ENCODE measurements around the gene GPT2.
"Not testable (repeated sequence)": the region's sequence is repeated elsewhere in the genome, so short reads cannot be mapped to it uniquely, and the experiment has no call there.

Gene GPT2

DNA sequence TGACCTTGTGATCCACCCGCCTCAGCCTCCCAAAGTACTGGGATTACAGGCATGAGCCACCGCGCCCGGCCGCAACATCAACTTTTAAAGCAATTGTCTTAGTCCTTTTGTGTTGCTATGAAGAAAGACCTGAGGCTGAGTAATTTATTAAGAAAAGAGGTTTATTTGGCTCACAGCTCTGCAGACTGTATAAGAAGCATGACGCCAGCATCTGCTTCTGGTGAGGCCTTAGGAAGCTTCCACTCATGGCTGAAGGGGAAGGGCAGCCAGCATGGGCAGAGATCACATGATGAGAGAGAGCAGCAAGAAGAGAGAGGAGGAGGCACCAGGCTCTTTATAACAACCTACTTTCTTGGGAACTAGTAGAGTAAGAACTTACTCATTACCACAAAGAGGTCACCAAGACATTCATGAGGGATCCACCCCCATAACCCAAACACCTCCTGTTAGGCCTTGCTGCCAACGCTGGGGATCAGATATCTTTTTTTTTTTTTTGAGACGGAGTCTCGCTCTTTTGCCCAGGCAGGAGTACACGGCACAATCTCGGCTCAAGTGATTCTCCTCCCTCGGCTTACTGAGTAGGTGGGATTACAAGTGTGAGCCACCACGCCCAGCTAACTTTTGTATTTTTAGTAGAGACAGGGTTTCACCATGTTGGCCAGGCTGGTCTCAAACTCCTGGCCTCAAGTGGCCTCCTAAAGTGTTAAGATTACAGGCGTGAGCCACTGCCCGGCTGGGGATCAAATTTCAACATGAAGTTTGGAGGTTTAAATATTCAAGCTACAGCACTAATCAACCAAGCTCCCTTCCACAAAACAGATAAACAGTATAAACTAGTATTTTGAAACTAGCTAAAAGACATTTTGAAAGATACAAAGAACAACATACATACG is 21.4 kb upstream of the GPT2 start:
- DNase-seq: no peak

DNA sequence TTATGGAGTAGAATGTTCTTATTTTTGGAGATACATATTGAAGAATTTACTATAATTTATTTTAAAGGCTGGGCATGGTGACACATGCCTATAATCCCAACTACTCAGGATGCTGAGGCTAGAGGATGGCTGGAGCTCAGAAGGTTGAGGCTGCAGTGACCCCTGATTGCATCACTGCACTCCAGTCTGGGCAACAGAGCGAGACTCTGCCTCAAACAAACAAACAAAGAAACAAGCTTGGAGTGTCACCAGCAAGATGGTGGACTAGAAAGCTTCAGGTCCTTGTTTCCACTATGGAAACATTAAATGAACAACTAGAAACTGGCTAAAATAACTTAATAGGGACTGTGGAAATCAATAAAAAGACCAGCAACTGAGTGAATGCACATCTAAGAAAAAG is 17.9 kb upstream of the GPT2 start:
- DNase-seq: no peak

DNA sequence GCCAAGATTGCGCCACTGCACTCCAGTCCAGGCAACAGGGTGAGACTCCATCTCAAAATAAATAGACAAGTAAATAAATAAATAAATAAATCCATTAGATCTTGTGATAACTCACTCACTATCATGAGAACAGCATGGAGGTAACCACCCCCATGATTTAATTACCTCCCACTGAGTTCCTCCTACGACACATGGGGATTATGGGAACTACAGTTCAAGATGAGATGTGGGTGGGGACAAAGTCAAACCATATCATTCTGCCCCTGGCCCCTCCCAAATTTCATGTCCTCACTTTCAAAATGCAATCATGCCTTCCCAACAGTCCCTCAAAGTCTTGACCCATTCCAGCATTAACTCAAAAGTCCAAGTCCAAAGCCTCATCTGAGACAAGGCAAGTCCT is 16.7 kb upstream of the GPT2 start:
- DNase-seq: not testable (repeated sequence)

DNA sequence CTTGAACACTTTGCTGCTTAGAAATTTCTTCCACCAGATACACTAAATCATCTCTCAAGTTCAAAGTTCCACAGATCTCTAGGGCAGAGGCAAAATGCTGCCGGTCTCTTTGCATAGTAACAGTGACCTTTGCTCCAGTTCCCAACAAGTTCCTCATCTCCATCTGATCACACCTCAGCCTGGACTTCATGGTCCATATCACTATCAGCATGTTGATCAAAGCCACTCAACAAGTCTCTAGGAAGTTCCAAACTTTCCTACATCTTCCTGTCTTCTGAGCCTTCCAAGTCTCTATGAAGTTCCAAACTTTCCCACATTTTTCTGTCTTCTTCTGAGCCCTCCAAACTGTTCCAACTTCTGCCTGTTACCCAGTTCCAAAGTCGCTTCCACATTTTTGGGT is 15.3 kb upstream of the GPT2 start:
- not testable (repeated sequence) for DNase-seq

DNA sequence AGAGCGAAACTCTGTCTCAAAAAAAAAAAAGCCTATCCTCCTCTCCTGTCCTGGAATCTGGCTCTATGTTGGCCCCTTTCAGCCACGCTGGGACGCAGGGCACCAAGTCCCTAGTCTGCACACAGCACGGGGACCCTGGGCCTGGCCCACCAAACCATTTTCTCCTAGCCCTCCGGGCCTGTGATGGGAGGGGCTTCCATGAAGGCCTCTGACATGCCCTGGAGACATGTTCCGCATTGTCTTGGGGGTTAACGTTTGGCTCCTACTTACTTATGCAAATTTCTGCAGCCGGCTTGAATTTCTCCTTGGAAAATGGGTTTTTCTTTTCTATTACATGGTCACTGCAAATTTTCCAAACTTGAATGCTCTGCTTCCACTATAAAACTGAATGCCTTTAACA is 12.6 kb upstream of the GPT2 start:
- no peak for DNase-seq

DNA sequence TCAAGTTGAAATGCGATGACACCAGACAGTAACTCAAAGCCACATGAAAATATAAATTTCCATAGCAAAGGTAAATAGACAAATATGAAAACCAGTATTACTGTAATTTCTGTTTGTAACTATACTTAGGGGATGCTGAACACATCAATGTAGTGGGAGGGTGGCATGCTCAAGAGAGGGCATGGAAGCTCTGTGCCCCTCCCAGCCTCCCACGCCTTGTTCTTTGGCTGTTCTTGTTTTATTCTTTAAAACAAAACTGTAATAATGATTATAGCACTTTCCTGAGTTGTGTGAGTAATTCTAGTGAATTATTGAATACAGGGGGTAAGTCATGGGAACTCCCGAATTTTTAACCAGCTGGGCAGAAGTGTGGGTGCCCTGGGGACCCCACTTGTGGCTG is 11.0 kb upstream of the GPT2 start:
- no peak for DNase-seq

DNA sequence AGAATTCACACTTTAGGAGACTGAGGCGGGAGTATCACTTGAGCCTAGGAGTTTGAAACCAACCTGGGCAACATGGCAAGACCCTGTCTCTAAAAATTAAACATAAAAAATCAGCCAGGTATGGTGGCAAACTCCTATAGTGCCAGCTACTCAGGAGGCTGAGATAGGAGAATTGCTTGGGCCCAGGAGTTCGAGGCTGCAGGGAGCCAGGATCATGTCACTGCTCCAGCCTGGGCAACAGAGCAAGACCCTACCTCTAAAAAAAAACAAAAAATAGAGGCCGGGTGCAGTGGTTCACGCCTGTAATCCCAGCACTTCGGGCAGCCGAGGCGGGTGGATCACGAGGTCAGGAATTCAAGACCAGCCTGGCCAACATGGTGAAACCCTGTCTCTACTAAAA is 8.9 kb upstream of the GPT2 start:
- no peak for DNase-seq

DNA sequence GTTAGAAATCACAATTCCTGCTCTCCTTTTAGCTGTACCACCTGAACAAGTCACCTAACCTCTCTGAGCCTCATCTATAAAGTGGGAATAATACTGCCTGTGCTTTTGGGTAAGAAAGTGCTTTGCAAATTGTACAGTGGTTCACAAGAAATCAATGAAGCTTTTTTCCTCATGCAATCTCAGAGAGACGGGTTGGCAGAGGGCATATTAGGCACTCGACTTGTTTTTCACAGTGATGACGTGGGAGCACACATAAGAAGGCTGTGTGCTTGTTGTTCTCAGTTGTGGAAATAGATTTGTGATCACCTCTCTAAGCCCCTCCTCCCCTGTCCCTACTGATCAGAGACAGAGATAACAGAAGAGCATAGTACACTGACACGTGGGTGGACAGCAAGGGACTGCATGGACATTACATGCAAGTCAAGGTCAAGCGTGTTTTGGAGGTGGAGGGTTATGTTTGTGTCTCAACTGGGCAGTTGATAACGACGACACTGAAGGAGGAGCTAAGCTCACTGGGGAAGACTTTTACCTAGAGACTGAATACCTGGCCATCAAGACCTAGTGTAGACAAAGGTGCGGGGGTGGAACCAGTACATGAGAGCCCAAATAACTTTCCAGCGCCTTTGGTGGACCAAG is 1.7 kb upstream of the GPT2 start:
- no peak for DNase-seq

DNA sequence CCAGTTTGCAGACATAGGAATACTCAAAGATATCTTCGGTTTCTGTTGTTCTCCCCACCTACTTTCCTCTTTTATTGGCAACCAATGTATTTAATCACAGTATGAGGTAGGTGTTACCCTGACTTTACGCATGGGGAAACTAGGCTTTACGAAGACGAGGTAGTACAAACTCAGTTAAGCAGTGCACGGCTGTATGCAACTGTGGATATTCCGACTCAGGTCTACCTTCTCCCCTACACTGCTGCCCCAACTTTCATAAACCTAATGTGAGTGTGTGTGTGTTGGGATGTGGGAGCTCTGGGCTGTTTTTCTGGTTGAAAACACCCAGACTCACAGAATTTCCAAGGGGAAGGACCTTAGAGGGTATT is 1.2 kb upstream of the GPT2 start:
- DNase-seq: no peak

DNA sequence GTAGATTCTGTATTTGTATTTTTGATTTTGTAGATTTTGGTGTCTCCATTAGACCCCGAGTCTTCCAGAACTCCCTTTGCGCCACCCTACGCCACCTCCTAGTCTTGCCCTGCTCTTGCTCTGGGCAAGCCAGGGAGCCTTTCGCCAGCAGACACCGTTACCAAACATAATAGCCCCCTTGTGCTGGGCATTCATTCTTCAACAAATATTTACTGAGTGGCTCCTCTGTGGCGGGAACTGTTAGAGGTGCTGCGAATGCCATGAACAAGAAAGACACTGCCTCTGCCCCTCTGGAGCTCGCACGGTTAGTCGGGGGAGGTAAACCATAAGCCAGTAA is 841 bp upstream of the GPT2 start:
- DNase-seq: no peak

DNA sequence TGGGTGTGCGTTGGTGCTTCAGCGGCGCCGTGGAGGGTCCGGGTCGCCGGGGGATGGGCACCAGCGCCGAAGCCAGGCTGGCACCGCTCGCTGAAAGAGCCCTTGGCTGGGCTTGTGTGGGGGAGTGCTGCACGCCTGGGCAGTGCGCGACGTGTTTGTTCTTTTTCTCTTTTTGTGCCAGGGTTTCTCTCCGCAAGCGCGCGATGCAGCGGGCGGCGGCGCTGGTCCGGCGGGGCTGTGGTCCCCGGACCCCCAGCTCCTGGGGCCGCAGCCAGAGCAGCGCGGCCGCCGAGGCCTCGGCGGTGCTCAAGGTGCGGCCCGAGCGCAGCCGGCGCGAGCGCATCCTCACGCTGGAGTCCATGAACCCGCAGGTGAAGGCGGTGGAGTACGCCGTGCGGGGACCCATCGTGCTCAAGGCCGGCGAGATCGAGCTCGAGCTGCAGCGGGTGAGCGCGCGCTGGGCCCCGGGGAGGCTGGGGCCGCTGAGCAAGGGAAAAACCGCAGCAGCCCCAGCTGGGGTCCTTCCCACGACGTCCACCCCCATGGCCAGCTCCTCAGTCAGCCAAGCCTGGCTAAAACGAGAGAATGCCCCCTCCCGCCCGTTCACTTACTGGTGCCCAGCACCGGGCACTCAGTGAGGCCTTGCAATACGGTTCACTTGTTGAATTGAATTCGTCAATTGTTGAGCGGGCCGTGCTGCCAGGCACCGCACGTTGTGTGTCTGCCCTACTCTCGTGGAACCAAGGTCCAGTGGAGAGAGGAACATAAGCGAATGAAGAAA is 541 bp downstream of the GPT2 start:
- no peak for DNase-seq

DNA sequence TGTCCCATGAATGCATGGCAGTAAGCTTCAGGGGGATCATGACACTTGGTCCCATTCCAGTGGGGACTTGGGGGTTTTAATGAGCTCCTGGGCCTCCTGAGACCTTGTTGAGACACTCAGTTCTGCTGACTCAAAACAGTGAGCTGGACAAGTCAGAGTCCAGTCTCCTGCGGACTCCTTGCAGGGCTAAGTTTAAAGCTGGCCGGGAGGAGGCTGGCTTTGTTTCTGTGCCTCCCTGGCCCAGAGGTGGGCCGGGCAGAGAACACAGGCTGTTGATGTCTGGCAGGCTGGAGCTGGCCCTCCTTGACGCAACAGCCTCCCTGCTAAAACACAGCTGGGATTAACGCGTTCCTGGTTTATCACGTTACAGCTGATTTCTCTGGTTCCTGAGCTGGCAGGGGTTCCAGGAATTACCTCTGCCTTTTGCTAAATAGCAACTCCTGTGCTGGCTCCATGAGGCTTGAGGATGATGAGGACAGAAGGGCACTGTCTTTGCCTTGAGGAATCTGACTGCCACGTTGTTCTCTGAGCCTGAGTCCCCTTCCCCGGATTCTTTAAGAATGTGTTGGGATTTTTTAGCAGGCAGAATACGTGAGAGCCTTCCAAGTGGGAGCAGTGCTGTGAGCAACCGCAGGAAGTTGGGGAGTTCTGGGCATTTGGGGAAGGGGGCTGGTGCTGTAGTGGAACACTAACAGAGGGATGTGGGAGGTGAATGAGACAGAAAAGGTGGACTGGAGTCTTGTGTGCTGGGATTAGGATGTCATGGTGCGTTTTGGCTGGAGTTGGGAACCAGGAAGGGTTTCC is 2.0 kb downstream of the GPT2 start:
- DNase-seq: no peak

DNA sequence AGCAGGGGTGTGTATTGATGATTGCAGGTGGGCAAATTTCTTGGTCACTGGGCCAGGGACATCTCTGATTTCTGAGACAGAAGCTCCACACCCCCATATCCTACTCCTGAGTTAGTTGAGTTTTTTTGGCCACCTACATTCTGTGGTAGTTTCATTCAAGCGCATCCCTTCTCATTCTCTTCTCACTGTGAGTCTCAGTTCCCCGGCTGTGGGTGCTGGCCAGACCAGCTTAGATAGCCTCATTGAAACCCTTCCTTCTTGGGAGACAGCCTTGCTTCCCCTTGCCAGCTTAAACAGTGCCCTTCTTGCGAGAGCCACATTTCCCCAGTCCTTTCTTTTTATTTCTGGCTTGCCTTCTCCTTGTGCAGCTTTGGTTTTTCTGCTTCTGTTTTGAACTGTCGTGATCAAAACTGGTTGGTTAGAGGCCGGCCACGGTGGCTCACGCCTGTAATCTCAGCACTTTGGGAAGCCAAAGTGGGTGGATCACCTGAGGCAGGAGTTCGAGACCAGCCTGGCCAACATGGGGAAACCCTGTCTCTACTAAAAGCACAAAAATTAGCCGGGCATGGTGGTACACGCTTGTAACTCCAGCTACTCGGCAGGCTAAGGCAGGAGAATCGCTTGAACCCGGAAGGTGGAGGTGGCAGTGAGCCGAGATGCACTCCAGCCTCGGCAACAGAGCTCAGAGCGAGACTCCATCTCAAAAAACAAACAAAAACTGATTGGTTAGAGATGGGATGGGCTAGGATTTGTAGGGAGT is 2.8 kb downstream of the GPT2 start:
- DNase-seq: no peak

DNA sequence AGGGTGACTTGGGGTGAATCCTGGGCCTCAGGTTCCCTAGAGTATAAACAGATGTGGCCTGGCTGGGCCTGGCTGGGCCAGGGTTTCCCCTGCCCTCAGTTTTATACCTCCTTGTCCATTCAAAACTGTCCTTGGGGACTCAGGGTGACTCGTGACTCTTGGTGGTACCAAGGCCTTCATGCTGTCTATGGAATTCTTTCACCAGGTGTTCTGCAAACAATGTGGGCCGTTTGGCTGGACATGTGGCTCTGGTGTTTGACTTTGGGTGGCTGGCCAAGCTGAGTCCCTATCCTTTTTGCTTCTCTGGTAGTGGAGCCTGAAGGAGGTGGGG is 3.3 kb downstream of the GPT2 start:
- DNase-seq: no peak

DNA sequence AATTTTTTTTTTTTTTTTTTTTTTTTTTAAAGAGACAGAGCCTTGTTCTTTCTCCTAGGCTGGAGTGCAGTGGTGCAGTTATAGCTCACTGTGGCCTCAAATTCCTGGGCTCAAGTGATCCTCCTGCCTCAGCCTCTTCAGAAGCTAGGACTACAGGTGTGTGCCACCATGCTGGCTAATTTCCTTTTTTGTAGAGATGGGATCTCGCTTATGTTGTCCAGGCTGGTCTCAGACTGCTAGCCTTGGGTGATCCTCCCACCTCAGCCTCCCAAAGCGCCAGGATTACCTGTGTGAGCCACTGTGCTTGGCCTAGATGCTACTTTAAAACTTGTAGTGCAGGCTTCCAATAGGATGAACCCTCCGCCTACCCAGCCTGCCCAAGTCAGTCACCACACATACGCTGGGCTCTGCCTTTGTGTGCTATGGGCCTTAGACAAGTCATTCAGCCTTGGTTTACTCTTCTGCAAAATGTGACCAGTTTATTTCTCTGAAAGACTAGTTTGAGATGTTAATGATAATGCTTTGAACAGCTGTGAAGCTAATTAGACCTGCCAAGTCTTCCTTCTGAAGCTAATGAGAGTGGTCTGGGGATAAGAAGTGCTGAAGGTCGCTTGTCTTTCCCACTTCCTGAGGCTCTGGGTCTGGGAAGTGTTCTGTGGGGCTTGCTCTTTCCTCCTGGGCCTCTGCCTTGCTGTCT is 5.2 kb downstream of the GPT2 start:
- no peak for DNase-seq

DNA sequence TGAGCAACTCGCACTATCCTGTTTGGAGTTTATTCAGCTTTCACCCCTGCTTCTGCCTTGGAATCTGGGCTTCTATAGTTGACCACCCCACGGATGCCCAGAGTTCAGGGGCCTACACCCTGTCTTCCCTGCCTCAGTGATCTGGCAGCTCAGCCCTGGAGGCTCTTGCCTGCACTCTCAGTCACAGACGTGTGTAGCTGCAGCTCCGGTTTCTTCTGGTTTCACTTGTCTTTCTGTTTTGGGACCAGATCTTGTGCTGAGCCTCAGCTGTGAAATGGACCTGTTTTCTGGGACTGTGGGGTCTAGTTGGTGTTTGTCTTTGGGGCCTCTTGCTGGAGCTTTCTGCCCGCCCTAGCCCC is 5.8 kb downstream of the GPT2 start:
- no peak for DNase-seq

DNA sequence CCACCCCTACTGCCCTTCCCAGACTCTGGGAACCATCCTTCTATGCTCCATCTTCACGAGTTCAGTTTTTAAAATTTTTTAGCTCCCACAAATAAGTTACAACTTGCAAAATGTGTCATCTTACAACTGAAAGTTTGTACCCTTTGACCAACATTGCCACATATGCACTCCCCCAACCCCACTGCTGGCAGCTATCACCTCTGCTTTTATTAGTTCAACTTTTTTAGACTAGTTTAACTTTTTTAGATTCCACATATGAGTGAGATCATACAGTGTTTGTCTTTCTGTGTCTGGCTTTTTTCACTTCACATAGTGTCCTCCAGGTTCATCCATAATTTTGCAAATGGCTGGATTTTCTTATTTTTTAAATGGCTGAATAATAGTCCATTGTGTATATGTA is 7.7 kb downstream of the GPT2 start:
- DNase-seq: no peak

DNA sequence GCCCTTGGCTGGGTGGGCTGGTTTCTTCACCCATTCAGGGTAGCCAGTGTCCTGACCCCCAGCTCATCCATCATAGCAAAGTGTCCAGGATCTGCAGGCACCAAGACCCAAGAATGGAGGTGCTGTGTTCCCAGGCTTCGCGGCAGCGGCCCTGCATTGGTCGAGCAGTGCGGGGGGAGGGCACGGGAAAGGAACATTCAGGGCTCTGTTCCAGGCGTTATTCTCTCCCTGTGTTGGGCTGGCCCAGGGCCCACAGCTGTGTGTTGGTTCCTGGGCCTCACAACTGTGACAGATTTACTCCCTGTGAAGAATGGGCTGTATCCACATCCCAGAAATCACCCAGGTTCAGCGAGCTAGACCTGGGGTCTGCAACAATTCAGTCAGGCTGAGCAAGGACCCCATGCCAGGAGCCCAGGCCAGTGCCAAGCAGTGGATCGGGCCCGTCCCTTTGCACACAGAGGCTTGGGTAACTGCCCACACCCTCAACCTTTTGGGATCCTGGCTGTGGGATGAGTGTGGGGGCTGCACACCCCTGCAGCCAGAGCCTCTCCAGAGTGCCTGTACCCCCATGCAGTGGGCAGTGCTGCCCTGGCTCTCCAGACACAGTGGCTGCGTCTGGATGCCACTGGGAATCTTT is 10.0 kb downstream of the GPT2 start:
- DNase-seq: no peak

DNA sequence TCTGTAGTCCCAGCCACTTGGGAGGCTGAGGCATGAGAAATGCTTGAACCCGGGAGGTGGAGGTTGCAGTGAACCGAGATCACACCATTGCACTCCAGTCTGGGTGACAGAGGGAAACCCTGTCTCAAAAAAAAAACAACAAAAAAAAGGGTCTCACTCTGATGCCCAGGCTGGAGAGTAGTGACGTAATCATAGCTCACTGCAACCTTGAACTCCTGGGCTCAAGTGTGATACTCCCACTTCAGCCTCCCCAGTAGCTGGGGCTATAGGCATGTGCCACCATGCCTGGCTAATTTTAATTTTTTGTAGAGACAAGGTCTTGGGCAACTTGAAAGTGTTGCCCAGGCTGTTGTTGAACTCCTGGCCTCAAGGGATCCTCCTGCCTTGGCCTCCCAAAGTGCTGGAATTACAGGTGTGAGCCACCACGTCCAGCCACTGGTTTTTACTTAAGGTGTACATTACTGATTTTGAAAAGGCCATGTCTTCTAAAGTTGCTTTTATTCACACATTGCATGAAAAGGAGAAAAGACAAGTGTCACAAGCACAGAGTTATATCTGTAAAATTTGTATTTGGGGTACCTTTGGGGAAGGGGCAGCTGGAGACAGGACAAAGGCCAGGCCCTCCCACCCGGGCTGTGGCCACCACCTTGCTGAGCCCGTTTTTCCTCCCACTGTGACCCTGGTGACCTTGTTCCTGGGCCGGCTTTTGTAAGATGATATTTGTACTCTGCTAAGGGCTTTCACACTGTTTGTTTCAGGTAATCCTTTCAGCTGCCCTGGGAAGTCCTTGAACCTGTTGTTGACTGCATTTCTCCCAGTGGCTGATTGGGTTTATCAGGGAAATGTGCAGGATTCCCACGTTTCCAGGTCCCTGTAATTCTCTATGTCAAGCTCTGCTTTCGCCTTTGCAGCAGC is 11.5 kb downstream of the GPT2 start:
- DNase-seq: no peak

DNA sequence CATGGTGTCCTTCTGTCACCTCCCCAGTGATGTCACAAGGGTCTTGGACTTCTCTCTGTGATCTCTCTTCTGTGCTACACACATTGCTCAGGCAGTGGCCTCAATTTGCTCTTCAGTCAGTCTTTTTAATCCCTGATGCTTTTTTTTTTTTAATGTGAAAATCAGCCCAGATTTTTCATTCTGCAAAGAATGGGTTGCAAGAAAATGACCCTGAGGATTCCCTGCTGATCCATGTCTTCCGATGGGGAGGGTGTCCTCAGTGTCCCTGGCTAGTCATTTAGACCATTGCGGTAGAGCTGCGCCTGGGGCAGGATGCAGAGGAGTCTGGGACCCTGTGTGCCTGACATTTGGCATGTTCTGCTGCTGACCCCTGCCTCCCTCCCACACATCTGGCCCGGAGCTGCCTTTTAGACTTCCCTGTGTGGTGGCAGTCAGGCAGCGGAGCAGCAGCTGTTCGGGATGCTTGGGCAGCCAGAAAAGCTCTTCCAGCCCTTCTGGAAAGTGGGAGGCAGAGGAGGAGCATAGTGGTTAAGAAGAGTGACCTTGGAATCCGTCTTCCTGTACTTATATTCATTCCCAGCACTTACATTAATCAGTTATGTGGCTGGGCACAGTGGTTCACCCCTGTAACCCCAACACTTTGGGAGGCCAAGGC is 12.3 kb downstream of the GPT2 start:
- DNase-seq: no peak
